ENCODE results near the gene DNHD1. TPM values are rescaled to one million over a fixed set of nuclear protein-coding genes. Genes with fewer than 3 reads are reported as not detected.

DNHD1 gene
- total and polyA plus RNA-seq, 2 of the 8 experiments (the other 6 are each of a cell fraction or from before 2014, with no cell fraction given) = 5.0 to 6.8 TPM

GRCh38 chr11:6548641-6549040 lies 51.6 kb downstream of the DNHD1 start:
- Histone ChIP-seq H3K9me3 (ENCODE audit: insufficient read depth in 2 of 2, low read depth in 1 of 2, low read length in 1 of 2) (no peaks in the 10 kb centered on the region), H4K5ac (ENCODE audit: insufficient read length, low read depth, low read length) (no peak overlapping the region), H3K79me1 (ENCODE audit: low read depth, low read length) (no peaks in the 10 kb centered on the region), H3K4me3 (ENCODE audit: extremely low read depth in 1 of 4, insufficient read depth in 2 of 4, low read depth in 3 of 4, low read length in 4 of 4) (no peak overlapping the region), H2BK120ac (replicated peaks; ENCODE audit: low read depth, low read length) (no peak overlapping the region), H3K4ac (replicated peaks; ENCODE audit: insufficient read length, low read depth, low read length) (no peak overlapping the region), H2BK12ac (ENCODE audit: low read depth, low read length) (no peak overlapping the region), H3K27ac (ENCODE audit: low read depth, low read length) (no peak overlapping the region), H2AK5ac (ENCODE audit: low read depth, low read length) (no peak overlapping the region), H3K18ac (ENCODE audit: extremely low read depth, low read length) (no peak overlapping the region), H3K36me3 (ENCODE audit: control insufficient read depth in 2 of 4, insufficient read depth in 4 of 4, low read length in 3 of 4) (no peaks in the 10 kb centered on the region), H2BK15ac (ENCODE audit: low read length) (no peak overlapping the region), H4K8ac (ENCODE audit: extremely low read depth, insufficient read depth, low read length) (no peak overlapping the region), H3K9ac (replicated peaks in 1 of 4; ENCODE audit: extremely low read depth in 1 of 4, low read depth in 3 of 4, low read length in 3 of 4) (no peak overlapping the region), H3K56ac (replicated peaks; ENCODE audit: insufficient read length, low read depth, low read length) (no peak overlapping the region), H4K91ac (replicated peaks; ENCODE audit: insufficient read length, low read length) (no peak overlapping the region), H2BK5ac (ENCODE audit: low read depth, low read length) (no peak overlapping the region), H3K4me1 (replicated peaks in 1 of 4; ENCODE audit: control insufficient read depth in 3 of 4, insufficient read depth in 4 of 4, low read length in 3 of 4) (no peaks in the 10 kb centered on the region), H4K20me1 (replicated peaks in 1 of 2; ENCODE audit: control insufficient read depth in 1 of 2, insufficient read depth in 2 of 2, low read length in 2 of 2) (no peaks in the 10 kb centered on the region), H3K4me2 (ENCODE audit: insufficient read depth in 1 of 2, low read depth in 2 of 2, low read length in 2 of 2) (no peak overlapping the region), H2AFZ (ENCODE audit: low read length) (no peak overlapping the region), H3K79me2 (ENCODE audit: control insufficient read depth in 1 of 2, insufficient read depth in 2 of 2, low read length in 2 of 2) (no peaks in the 10 kb centered on the region), H3K23me2 (ENCODE audit: low read depth, low read length) (no peaks in the 10 kb centered on the region), H3K23ac (ENCODE audit: insufficient read length) (no peak overlapping the region), H3K14ac (ENCODE audit: insufficient read length) (no peak overlapping the region), H2BK20ac (ENCODE audit: low read length) (no peak overlapping the region), H3K27me3 (replicated peaks in 1 of 4; ENCODE audit: control insufficient read depth in 3 of 4, extremely low read depth in 1 of 4, insufficient read depth in 3 of 4, low read length in 3 of 4) (no peaks in the 10 kb centered on the region)
- TF ChIP-seq, protein P1, sequence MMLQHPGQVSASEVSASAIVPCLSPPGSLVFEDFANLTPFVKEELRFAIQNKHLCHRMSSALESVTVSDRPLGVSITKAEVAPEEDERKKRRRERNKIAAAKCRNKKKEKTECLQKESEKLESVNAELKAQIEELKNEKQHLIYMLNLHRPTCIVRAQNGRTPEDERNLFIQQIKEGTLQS (IDR thresholded peaks at IDR 0.05; ENCODE audit: insufficient read depth, low read depth, low read length) = no peak
- no peak for TF ChIP-seq CBX5 (IDR thresholded peaks at IDR 0.05; ENCODE audit: low read depth, low read length)
- TF ChIP-seq KDM5A (IDR thresholded peaks at IDR 0.05; ENCODE audit: low read length) = no peak
- no peak for TF ChIP-seq EP300 (IDR thresholded peaks at IDR 0.05; ENCODE audit: borderline replicate concordance in 1 of 2, low read depth in 2 of 2, low read length in 2 of 2)
- TF ChIP-seq POLR2AphosphoS5 (IDR thresholded peaks at IDR 0.05; ENCODE audit: low read depth, low read length) = no peak
- no peak for TF ChIP-seq NANOG (IDR thresholded peaks at IDR 0.05; ENCODE audit: insufficient read depth, low read depth, low read length, poor library complexity, severe bottlenecking)
- TF ChIP-seq NRF1 (IDR thresholded peaks at IDR 0.05; ENCODE audit: low read depth, low read length) = no peak
- no peak for TF ChIP-seq KDM1A (IDR thresholded peaks at IDR 0.05; ENCODE audit: borderline replicate concordance, low read length)
- no peak for TF ChIP-seq RBBP5 (IDR thresholded peaks at IDR 0.05; ENCODE audit: borderline replicate concordance, low read depth, low read length)
- TF ChIP-seq TAF1 (IDR thresholded peaks at IDR 0.05; ENCODE audit: low read depth, low read length) = no peak
- ChIA-PET CTCF (ENCODE audit: partially characterized antibody) (interaction anchor here (0.9 to 3.0 kb wide), 5 partner anchors 10 to 50 kb away, joined by 3 to 10 read pairs (median 4); no protein-coding TSS in a partner anchor), POLR2A (ENCODE audit: partially characterized antibody) (no interaction called here)
- no peak for FAIRE-seq
- 77% methylated on average over 3 of the region's 3 CpGs; no CpG with 5 or more reads in 1 of the 2 experiments for WGBS, 2 experiments (ENCODE audit: extremely low coverage in 1 of 2, insufficient coverage in 1 of 2, insufficient read length in 1 of 2, insufficient replicate concordance in 2 of 2, low coverage in 1 of 2, low lambda C conversion rate in 2 of 2, missing lambda C conversion rate in 1 of 2)
- DNase-seq (ENCODE audit: low read depth in 1 of 2, low spot score in 2 of 2) = peak in 1 of 2 experiments; percentile 37

All from H1 (cell line).